Neural crest cell (in vitro differentiated cells): ENCODE measurements around the gene SEC14L1. TPM values are rescaled to one million over a fixed set of nuclear protein-coding genes. Genes with fewer than 3 reads are reported as not detected.
A peak's percentile ranks its signal among the peaks of the same experiment; 100 is the strongest.

Experiments used
- DNase-seq: peaks from one replicate; pipeline ENCODE4 v3.0.0; 2021; ENCODE audit warnings: low read depth, mixed read lengths, low spot score
- H3K27ac Mint-ChIP-seq: one replicate; pipeline ENCODE4 v1.8.0; 2021; ENCODE audit warnings: mild to moderate bottlenecking, mixed read lengths; ENCODE audit not compliant: unreplicated experiment
- H3K27me3 Mint-ChIP-seq: 2 replicates; pipeline ENCODE4 v1.8.0; 2021; ENCODE audit warnings: low read depth, mild to moderate bottlenecking, mixed read lengths
- H3K36me3 Mint-ChIP-seq: 2 replicates; pipeline ENCODE4 v1.8.0; 2021; ENCODE audit warnings: low read depth, mild to moderate bottlenecking, mixed read lengths
- H3K4me1 Mint-ChIP-seq: 2 replicates; pipeline ENCODE4 v1.8.0; 2021; ENCODE audit warnings: mixed read lengths
- H3K4me3 Mint-ChIP-seq: one replicate; pipeline ENCODE4 v1.8.0; 2021; ENCODE audit warnings: mild to moderate bottlenecking, mixed read lengths
- H3K9me3 Mint-ChIP-seq: 2 replicates; pipeline ENCODE4 v1.8.0; 2021; ENCODE audit warnings: mixed read lengths
- total RNA-seq: library from RNA; stranded (reverse); gene quantifications from 2 replicates; pipeline ENCODE4 v1.2.1, GENCODE V29; 2021
- TF ChIP-seq, protein P1 (sequence below): fragments of 200-600 bp; sonication (generic); conservative IDR thresholded peaks from 2 replicates; pipeline ENCODE4 v1.5.0; 2021; ENCODE audit warnings: antibody characterized with exemption, mild to moderate bottlenecking

Gene SEC14L1
- total RNA-seq, 1 donor from 2014 or later, result 108 TPM

DNA sequence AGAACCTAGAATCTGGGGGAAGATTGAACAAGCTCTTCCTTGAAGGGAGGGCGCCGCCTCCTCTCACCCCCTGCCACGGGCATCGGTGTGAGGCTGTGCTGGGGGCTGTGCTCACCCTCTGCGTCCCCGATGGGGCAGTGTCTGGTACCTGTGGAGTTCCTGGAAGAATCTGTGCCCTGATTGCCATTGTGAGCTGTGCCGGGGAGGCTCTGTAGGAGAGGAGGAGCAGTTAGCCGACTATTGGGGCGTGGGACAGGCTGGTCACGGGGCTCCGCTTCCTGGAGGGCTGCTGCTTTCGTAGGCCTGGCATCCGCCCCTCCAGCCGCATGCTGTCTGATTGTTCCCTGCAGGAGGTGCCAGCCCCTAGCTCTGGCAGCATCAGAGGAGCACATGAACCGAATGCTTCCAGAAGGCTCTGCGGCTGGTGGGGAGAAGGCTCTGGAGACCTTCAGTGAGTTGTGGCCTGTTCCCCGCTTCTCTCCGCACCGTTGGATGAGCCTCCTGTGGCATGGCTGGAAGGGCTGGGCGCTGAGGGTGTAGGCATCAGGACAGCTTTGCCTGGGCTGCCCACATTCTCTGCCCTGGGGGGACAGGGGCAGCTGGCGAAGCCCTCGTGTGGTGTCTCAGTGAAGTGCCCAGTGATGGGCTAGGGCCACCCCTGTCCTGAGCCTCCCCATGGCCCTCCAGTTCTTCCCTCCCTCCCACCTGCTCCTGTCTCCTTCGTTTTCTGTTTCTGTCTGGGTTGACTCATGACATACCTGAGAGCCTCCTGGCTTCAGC lies 86.9 kb downstream of the SEC14L1 start:
- Mint-ChIP-seq H3K4me1 (peaks cover 9% of the 10 kb centered on the region), H3K4me3 (no peak overlapping the region), H3K36me3 (no peaks in the 10 kb centered on the region), H3K27ac (no peak overlapping the region), H3K27me3 (no peaks in the 10 kb centered on the region), H3K9me3 (no peaks in the 10 kb centered on the region)
- TF ChIP-seq, protein P1, sequence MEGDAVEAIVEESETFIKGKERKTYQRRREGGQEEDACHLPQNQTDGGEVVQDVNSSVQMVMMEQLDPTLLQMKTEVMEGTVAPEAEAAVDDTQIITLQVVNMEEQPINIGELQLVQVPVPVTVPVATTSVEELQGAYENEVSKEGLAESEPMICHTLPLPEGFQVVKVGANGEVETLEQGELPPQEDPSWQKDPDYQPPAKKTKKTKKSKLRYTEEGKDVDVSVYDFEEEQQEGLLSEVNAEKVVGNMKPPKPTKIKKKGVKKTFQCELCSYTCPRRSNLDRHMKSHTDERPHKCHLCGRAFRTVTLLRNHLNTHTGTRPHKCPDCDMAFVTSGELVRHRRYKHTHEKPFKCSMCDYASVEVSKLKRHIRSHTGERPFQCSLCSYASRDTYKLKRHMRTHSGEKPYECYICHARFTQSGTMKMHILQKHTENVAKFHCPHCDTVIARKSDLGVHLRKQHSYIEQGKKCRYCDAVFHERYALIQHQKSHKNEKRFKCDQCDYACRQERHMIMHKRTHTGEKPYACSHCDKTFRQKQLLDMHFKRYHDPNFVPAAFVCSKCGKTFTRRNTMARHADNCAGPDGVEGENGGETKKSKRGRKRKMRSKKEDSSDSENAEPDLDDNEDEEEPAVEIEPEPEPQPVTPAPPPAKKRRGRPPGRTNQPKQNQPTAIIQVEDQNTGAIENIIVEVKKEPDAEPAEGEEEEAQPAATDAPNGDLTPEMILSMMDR, result no peak
- no peak for DNase-seq

DNA sequence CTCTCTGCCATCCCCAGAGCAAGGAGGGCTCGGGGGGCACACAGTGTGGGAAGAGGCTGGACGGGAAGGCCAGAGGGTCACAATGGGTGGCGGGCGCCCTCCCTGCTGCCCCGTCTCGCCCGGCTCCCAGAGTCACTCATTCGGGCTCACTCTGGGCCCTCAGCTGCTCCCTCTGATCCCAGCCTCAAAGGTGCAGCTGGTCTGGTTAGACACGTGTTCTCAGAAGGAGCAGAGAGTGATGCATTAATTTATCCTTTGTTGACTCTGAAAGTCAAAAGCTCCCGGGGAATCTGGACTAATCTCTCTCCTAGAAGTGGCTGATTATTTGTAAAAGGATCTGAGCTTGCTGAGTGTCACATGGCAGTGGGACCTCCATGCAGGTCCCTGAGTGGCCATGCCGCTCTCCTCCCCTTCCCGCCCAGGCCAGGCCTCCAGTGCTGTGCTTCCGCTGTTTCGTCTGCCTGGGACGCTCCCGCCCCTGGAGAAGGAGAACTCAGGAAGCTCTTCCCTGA lies 87.5 kb downstream of the SEC14L1 start:
- Mint-ChIP-seq H3K36me3 (no peaks in the 10 kb centered on the region), H3K27ac (no peak overlapping the region), H3K9me3 (peaks cover 2% of the 10 kb centered on the region), H3K27me3 (no peaks in the 10 kb centered on the region), H3K4me3 (no peak overlapping the region), H3K4me1 (peaks cover 12% of the 10 kb centered on the region)
- DNase-seq, result no peak
- TF ChIP-seq, protein P1, result no peak

DNA sequence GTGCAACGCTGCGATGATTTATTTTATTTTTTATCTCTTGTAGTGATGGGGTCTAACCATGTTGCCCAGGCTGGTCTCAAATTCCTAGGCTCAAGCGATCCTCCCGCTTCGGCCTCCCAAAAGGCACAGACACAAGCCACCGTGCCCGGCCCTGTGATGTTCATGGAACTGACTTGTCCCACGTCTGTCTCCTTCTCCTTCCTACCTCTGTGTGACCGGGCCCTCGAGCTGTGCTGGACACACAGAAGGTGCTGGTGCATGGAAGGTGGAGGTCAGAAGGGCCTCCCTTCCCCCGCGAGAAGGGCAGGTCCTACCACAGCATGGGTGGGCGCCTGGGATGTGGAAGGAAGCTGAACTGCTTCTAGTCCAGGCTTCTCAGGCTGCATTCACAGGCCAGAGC lies 88.0 kb downstream of the SEC14L1 start:
- TF ChIP-seq, protein P1, result no peak
- DNase-seq, result no peak
- Mint-ChIP-seq H3K4me1 (peaks cover 14% of the 10 kb centered on the region), H3K36me3 (no peaks in the 10 kb centered on the region), H3K27ac (peak overlapping the region; percentile 78), H3K9me3 (peaks cover 3% of the 10 kb centered on the region), H3K27me3 (no peaks in the 10 kb centered on the region), H3K4me3 (no peak overlapping the region)

DNA sequence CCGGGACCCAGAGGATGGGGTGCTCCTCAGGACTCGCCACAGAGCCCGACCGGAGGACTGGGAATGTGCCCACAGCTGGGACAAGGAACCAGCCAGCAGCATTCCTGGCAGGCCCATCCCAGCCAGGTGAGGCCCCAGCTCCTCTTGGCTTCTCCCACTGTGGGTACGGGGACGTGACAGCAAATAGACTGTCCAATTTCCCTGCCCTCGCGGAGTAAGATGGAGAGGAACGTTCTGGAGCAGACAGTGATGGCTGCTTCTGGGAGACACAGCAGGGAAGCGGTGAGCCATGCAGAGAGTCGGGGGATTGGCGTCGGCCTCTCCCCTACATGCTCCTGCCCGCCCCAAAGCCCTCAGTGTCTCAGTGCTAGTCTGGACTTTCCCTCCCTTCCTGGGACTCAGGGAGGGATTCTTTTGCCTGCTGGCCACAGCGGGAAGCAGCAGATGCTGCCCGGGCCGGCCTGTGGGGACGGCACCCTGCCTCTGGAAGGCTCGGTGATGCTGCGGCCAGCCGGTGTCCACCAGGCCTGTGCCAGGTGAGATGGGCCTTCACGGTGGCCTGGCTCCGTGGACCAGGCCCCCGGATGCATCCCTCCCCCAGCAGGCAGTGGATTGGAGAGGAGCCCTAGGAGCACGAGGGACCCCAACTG lies 89.1 kb downstream of the SEC14L1 start:
- H3K4me1 Mint-ChIP-seq, result peaks cover 14% of the 10 kb centered on the region
- no peak overlapping the region for H3K4me3 Mint-ChIP-seq

DNA sequence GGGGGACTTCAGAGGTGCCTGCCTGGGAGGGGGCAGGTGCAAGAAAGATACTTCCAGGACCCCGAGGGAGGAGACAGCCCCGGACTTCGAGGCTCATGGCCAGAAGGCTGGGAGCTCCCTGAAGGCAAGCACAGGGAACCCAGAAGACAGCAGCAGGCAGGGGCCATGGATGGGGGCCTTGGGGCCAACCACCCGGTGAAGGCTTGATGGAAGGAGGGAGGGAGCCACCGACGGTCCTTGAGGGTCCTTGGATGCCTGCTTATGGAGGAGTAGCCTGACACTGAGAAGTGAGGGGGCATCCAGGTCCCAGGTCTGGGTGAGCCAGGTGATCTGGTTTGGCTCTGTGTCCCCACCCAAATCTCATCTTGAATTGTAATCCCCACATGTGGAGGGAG lies 89.7 kb downstream of the SEC14L1 start:
- no peak for DNase-seq
- Mint-ChIP-seq H3K4me1 (peaks cover 14% of the 10 kb centered on the region), H3K36me3 (no peaks in the 10 kb centered on the region), H3K9me3 (peaks cover 3% of the 10 kb centered on the region), H3K4me3 (no peak overlapping the region), H3K27me3 (no peaks in the 10 kb centered on the region), H3K27ac (no peak overlapping the region)
- TF ChIP-seq, protein P1, result no peak

More for the DNA sequence above, 89.1 kb downstream of the SEC14L1 start:
- TF ChIP-seq, protein P1, result no peak
- Mint-ChIP-seq H3K36me3 (no peaks in the 10 kb centered on the region), H3K9me3 (peaks cover 3% of the 10 kb centered on the region), H3K27ac (no peak overlapping the region), H3K27me3 (no peaks in the 10 kb centered on the region)
- DNase-seq, result no peak
